Mucosa of rectum (tissue), 2 donors: ENCODE measurements around the gene FCN1.

Source experiments
- H3K27ac ChIP-seq, 2 donors: one replicate each; pipeline ENCODE4 v1.7.0; 2013; ENCODE audit warnings: inconsistent platforms in 2 of 2, low read depth in 2 of 2, low read length in 2 of 2
- H3K27me3 ChIP-seq, 2 donors: one replicate each; pipeline ENCODE4 v1.7.0; 2013; ENCODE audit warnings: low read length in 2 of 2; ENCODE audit not compliant: control insufficient read depth in 2 of 2, insufficient read depth in 2 of 2
- H3K36me3 ChIP-seq, 2 donors: one replicate each; pipeline ENCODE4 v1.7.0; 2013; ENCODE audit warnings: low read length in 2 of 2; ENCODE audit not compliant: control insufficient read depth in 2 of 2, insufficient read depth in 2 of 2
- H3K4me1 ChIP-seq, 2 donors: one replicate each; pipeline ENCODE4 v1.7.0; 2013; ENCODE audit warnings: low read length in 2 of 2, mild to moderate bottlenecking in 1 of 2; ENCODE audit not compliant: control insufficient read depth in 2 of 2, insufficient read depth in 2 of 2
- H3K4me3 ChIP-seq, 2 donors: one replicate each; pipeline ENCODE4 v1.7.0; 2013; ENCODE audit warnings: low read length in 2 of 2
- H3K9ac ChIP-seq, 2 donors: one replicate each; pipeline ENCODE4 v1.7.0; 2013; ENCODE audit warnings: low read length in 2 of 2, low read depth in 1 of 2, mild to moderate bottlenecking in 1 of 2
- H3K9me3 ChIP-seq, 2 donors: one replicate each; pipeline ENCODE4 v1.7.0; 2013; ENCODE audit warnings: low read length in 2 of 2; ENCODE audit not compliant: control insufficient read depth in 2 of 2
- donor health status: healthy.
- donor health status: Normal muscosa, but diverticular disease.

The FCN1 gene

GRCh38 chr9:134928436-134929192 is 10.9 kb upstream of the FCN1 start:
- Histone ChIP-seq H3K4me3 (no peak overlapping the region), H3K27ac (peak overlapping the region in 1 of 2 donors; percentile 23)

DNA sequence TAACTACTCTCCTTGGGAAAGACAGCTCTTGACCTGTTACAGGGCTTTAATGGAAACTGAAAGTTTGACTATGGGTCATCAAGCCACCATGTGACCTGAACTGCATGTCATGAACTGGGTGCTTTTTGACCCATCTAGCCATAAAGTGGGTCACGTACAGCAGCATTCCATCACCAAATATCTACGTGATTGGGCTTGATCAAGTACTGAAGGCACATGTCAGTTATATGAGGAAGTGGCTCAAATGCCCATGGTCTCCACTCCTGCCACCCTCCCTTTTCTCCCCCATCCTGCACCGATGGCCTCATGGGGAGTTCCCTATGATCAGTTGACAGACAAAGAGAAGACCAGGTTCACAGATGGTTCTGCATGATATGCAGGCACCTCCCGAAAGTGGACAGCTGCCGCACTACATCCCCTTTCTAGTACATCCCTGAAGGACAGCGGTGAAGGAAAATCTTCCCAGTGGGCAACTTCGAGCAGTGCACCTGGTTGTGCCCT is 7.3 kb upstream of the FCN1 start:
- H3K9ac ChIP-seq: no peak overlapping the region
- H3K9me3 ChIP-seq: no peaks in the 10 kb centered on the region

More at GRCh38 chr9:134928436-134929192, 10.9 kb upstream of the FCN1 start:
- H3K36me3 ChIP-seq: no peaks in the 10 kb centered on the region
- no peaks in the 10 kb centered on the region for H3K4me1 ChIP-seq
- H3K9ac ChIP-seq: no peak overlapping the region
- peaks cover 0 to 4% of the 10 kb centered on the region in 2 donors for H3K27me3 ChIP-seq
- H3K9me3 ChIP-seq: no peaks in the 10 kb centered on the region

DNA sequence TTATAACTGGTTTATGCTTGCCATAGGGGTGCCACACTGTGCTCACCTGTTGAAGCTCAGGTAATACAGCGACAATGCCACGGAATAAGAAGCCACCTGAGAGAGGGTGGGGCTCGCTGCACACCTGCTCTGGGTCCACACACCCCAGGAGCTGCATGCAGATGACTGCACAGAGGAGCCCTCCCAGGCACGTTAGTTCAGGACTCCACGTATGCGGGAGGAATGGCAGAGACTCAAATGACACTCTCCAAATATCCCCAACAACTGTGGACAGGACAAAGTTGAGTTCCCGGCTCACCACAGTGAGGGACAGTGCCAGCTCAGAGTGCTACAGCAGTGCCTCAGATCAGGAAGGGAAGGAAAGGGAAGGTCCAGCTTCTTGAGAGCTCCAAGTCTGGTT is 5.8 kb upstream of the FCN1 start:
- H3K27ac ChIP-seq: no peak overlapping the region
- H3K36me3 ChIP-seq: no peaks in the 10 kb centered on the region
- no peaks in the 10 kb centered on the region for H3K9me3 ChIP-seq
- no peak overlapping the region for H3K4me3 ChIP-seq
- H3K4me1 ChIP-seq: no peaks in the 10 kb centered on the region
- H3K27me3 ChIP-seq: no peaks in the 10 kb centered on the region
- no peak overlapping the region for H3K9ac ChIP-seq

More for the DNA sequence above, 7.3 kb upstream of the FCN1 start:
- Histone ChIP-seq H3K4me3 (no peak overlapping the region), H3K4me1 (no peaks in the 10 kb centered on the region), H3K27me3 (no peaks in the 10 kb centered on the region), H3K27ac (no peak overlapping the region), H3K36me3 (no peaks in the 10 kb centered on the region)

DNA sequence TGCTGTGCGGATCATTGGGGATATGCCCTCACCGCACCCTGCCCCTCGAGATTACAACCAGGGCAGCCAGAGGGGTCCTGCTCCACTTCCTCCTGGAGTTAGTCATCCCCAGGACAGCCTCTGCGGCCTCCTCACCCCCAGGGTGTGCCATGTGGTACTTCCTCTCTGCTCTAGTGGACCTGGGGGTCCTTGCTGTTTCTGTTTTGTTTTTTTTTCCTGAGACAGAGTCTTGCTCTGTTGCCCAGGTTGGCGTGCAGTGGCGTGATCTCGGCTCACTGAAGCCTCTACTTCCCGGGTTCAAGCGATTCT is 5.2 kb upstream of the FCN1 start:
- Histone ChIP-seq H3K27me3 (no peaks in the 10 kb centered on the region), H3K4me1 (no peaks in the 10 kb centered on the region), H3K36me3 (no peaks in the 10 kb centered on the region), H3K9ac (no peak overlapping the region), H3K9me3 (no peaks in the 10 kb centered on the region), H3K27ac (no peak overlapping the region), H3K4me3 (no peak overlapping the region)

DNA sequence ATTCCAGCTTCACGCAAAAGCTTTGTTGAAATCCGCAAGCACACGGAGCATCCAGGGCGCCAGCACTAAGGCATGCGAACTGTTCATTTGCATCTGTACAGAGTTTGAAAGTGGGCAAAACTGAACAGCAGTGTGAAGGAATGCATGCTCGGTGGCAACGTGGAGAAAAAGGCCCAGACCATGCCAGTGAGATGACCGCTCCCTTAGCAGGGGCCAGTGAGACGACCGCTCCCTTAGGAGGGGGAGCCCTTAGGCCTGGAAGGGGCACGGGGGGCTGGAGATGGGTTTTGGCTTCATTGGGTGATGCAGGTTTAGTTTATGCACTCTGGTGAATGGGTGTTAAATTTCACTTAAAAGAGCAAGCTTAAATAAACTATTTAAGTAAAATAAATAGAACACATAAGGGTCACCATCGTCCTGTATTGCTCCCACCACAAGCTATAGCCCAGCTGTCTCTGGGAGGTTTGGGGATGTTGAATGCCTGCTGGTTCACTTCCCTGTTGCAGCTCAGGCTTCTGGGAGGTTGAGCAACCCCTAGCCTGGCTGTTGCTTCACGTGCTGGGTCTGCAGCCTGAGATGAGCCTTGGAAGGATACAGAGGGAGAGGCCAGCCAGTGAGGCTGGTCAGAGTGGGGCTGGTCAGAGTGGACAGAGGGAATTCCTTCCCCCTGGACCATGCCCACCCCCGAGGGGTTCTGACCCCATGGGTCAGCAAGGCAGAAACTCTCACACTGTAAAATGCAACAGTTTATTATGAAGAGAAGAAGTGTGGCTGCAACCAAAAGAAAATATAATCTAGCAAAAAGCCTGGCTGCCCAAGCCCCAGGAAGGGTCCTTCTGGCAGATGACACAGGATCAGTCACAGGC is 4.6 kb upstream of the FCN1 start:
- H3K36me3 ChIP-seq: no peaks in the 10 kb centered on the region
- H3K9ac ChIP-seq: no peak overlapping the region
- H3K4me1 ChIP-seq: no peaks in the 10 kb centered on the region
- H3K27me3 ChIP-seq: no peaks in the 10 kb centered on the region
- H3K27ac ChIP-seq: no peak overlapping the region
- H3K9me3 ChIP-seq: no peaks in the 10 kb centered on the region
- no peak overlapping the region for H3K4me3 ChIP-seq

GRCh38 chr9:134919303-134919702 is 1.6 kb upstream of the FCN1 start:
- Histone ChIP-seq H3K4me3 (no peak overlapping the region), H3K27ac (no peak overlapping the region), H3K4me1 (no peaks in the 10 kb centered on the region), H3K9me3 (no peaks in the 10 kb centered on the region), H3K36me3 (no peaks in the 10 kb centered on the region), H3K9ac (no peak overlapping the region), H3K27me3 (no peaks in the 10 kb centered on the region)

DNA sequence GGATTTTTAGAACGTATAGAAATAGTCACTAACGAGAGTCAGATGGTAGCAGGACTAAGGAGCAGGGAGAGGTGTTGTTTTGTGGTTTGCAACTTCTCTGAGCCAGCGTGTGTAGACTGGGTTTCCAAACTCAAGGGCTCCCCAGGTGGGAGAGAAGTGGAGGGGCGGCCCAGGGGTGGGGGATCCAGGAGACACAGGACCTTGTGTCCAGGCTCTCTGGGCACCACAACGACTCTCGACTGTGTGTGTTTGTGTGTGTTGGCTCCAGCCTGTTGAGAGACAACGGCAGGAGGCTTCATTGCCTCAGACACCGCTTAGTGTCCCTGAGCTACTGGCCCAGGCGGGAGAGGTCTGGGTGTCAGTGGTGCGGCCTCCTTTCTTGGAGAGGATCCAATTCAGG is 934 bp upstream of the FCN1 start:
- Histone ChIP-seq H3K4me1 (no peaks in the 10 kb centered on the region), H3K9ac (no peak overlapping the region), H3K27me3 (no peaks in the 10 kb centered on the region), H3K9me3 (no peaks in the 10 kb centered on the region), H3K36me3 (no peaks in the 10 kb centered on the region), H3K4me3 (no peak overlapping the region), H3K27ac (no peak overlapping the region)

GRCh38 chr9:134916161-134916665 is 1.5 kb downstream of the FCN1 start:
- Histone ChIP-seq H3K36me3 (no peaks in the 10 kb centered on the region), H3K27ac (no peak overlapping the region), H3K4me1 (no peaks in the 10 kb centered on the region), H3K9me3 (no peaks in the 10 kb centered on the region), H3K9ac (no peak overlapping the region), H3K4me3 (no peak overlapping the region), H3K27me3 (no peaks in the 10 kb centered on the region)

DNA sequence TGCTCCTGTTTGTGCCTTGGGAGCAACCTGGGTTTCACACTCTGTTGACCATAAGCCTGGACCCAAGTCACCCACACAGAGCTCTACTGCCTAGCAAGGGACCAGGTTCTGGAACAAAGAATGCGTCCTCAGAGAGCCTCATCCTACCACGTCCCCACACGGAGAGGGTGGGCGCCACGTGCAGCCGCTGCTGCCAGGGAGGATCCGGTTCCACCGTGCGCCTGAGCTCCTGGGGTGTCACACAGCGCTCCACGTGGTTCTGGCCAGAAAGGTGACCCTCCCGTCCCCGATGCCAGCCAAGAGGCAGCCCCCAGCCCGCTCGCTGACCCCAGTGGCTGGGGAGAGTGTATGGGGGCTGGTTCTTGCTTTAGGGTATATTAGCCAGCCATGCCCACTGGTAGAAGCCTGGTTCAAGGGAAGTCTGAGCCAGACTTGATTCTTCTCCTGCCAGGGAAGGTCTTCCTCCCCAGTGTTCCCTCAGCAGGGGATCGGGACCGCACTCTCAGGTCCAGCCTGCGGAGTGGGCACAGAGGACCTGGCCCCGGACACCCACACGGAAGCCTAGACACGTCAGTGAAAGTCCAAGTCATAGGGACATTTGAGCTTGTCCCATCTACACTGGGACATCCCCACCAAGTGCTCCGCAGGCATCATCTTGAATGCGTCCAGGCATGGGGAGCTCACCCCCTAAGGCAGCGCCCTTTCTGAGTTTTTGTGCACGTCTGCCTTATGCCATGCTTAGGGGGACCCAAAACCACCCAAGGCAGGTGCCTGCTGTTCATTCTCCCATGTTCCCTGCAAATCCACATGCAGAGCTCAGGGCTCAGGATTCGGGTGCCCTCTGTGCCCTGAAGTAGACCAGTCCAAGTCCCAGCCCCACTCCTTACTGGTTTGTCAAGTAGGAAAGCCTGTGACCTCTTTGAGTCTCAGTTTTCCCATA is 2.4 kb downstream of the FCN1 start:
- Histone ChIP-seq H3K9ac (no peak overlapping the region), H3K9me3 (no peaks in the 10 kb centered on the region), H3K36me3 (no peaks in the 10 kb centered on the region), H3K4me1 (no peaks in the 10 kb centered on the region), H3K27ac (no peak overlapping the region), H3K4me3 (no peak overlapping the region), H3K27me3 (no peaks in the 10 kb centered on the region)
